HG02642 (cell line): ENCODE results near the gene KLF13.

Experiments
- ATAC-seq: cut with Tn5 transposase; IDR thresholded peaks from one replicate; pipeline ENCODE4 v1.9.1; 2021; ENCODE audit warnings: mild to moderate bottlenecking; ENCODE audit not compliant: unreplicated experiment, poor library complexity

The KLF13 gene

DNA sequence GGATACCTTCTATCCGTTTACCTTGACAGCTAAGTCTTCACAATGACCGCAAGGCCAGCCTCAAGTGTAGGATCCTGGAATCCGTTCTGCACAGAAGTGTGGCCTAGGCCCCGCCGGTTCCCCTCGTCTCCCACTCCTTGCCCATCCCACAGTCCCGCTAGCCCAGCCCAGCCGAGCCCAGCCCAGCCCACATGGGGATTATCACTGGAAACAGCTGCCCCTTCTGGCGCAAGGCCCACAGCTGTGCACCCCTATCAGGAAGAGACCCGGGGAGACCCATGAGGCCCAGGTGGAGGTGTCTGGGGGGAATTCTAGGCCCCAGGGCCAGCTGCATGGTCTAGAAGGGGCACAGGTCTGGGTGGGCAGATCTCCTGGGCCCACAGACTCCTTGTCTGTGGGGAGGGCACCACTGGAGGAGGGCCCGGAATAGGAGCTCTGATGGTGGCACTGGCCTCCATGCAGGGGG lies 27.9 kb upstream of the KLF13 start:
- no peak for ATAC-seq

DNA sequence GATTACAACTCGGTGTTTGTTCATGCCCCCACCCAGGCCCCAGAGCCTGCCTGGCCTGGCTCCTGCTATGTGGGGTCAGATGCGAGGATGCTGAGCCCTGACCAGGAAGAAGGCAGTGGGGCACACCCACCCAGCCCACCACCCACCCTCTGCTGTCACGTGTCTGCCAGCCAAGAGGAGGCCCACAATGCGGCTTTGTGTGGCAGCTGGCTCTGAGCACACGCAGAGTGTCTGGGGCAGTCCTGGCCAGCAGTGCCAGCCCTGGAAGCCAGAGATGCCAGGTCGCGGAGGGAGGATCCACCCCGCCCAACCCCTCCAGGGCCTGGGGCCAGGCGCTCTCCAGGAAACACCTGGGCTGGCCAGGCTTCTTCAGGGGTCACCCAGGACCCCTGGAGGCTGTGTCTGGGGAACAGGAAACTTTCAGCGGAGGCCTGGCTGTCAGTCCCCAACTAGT lies 26.4 kb upstream of the KLF13 start:
- no peak for ATAC-seq

DNA sequence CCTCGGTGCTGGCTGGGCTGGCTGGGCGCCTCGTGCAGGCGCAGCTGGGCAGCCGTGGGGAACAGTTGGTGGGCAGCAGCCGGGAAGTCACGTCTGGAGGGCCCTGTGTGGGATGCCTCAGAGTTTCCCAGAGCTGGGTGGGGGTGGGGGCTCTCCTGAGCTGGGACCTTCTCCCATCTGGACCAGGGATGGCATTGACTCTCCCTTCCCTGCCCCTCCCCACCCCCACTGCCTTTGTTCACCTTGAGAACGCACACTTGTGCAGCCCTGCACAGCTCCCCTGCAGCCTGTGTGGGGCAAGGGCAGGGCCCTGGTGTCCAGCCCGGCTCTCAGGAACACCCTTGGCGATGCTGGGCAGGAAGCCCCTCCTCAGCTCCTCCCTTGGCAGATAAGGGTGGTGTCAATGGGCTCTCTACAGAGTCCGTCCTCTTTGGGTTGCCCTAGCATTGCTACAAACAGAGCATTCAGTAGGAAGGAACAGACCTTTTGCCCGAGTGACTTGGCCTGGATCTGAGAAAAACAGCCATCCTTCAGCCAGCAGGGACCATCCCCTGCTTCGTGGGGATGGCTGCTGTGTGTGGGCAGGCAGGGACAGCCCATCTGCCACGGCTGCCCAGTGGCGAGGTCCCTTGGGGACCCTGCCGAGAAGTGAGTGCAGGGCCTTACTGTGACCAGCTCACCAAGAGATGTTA lies 25.5 kb upstream of the KLF13 start:
- ATAC-seq, result no peak

DNA sequence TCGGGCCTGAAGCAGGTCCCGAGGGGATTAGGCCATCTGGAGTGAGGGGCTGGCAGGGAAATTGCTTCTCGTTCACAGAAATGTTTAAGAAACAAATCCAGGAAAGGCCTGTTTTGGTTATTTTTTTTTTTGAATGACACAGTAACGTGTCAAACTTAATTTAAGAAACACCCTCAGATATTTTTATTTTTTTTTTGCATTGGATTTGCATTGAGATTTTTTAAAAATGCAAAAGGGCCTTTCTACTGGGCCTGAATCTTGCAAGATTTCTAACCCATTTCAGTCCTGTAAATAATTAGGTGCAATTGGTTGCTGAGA lies 25.0 kb upstream of the KLF13 start:
- ATAC-seq, result no peak

DNA sequence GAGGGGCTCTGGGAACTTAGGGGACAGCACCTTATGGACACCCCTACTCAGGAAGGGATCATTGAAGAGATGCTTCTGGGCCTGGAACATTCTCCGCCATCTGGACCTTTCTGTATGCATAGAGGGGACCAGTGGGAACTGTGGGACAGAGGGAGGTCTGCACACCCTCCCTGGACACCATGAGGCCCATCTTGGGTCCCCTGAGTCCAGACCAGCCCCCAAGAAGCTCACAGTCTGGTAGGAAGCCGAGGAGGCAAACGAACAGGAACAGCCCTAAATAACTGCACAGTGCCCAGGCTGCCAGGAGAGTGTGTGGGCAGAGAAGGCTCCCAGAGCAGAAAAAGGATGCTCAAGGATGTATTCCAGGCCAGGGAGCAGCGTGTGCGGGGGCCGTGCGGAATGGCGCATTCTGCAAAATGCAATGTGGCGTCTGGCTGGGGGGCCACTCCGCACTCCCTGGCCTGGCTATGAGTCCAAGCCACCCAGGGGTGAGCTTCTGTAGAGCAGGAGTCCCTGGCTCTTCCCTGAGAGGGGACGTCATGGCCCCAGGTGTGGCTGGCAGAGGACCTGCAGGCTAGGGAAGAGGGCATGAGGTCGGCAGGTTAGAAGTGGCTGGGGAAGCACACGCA lies 24.5 kb upstream of the KLF13 start:
- no peak for ATAC-seq

DNA sequence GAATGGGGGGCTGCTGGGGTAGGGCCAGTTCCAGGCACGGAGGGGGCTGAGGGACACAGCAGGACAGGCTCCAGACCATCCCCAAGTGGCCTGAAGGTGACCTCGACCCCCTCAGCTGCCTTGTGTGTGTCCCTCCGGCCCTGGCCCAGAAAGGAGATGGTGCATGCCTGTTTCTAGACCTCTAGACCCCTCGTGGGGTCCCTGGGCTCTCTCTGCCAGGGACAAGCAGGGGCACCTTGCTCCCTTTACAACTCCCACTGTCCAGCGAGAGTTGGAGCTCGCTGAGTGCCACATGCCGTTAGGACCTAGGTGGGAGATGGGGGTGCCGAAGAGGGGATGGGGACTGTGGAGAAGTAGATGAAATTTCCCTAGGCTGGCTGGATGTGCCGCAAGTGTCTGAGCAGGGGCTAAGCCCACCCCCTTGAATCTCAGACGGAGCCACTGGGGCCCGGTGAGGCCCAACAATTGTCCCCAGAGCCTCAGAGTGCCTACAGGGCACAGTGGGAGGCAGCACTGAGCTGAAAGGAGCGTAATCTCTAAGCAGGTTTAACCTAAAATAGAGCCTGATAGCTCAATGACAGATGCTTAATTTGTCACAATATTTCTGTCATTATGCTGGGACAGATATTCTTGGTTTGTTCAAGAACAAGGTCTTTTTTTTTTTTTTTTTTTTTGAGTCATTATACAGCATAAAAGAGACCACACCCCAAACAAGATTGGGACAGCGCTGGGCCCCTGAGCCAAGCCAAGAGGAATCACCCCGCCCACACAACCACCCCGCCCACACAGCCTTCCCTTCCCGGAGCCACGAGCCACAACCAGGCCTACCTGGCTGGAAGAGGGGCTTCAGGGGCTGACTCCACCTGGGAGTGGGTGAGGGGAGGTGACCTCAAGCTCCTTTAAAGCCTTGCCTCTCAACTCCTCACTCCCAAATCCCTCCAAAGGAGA lies 23.6 kb upstream of the KLF13 start:
- no peak for ATAC-seq

DNA sequence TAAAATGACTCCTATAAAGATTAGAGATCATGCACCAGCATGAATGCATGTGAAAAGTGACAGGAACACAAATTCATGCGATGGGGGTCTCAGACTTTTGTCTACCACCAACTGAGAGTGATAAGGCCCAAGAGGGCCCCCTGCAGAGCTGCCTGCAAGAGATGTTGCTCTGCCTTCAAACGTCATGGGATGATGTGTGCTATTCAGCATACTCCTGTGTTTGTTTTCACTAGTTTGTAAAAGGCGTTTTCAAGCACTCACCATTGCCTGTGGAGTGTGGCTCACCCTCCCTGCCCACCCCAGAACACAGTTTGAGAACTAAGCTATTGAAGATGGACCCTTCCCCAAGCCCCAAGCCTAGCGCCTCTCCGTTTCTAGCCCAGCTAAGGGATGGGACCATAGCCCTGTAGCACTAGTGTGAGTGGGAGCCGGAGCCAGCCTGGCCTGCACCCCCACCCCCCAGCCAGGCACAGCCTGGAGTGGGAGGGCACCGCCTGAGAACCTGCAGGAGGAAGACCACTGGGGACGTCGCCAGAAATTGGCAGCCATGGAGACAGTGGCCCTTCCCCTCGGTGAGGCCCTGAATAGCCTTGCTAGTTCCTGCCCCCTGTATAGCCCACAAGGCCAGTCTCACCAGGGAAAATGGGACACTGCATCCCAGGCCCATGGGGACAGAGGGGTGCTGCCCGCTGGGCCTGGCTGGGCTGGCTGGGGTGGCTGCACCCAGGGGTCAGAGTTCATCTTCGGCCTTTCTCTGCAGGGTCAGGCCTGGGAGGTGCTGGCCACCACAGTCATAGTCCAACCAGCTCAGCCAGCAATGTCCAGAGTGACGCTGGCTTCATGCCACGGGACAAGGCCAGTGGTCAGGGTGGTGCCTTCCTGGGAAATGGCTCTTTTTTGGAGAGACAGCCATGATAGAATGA lies 22.6 kb upstream of the KLF13 start:
- ATAC-seq, result no peak

DNA sequence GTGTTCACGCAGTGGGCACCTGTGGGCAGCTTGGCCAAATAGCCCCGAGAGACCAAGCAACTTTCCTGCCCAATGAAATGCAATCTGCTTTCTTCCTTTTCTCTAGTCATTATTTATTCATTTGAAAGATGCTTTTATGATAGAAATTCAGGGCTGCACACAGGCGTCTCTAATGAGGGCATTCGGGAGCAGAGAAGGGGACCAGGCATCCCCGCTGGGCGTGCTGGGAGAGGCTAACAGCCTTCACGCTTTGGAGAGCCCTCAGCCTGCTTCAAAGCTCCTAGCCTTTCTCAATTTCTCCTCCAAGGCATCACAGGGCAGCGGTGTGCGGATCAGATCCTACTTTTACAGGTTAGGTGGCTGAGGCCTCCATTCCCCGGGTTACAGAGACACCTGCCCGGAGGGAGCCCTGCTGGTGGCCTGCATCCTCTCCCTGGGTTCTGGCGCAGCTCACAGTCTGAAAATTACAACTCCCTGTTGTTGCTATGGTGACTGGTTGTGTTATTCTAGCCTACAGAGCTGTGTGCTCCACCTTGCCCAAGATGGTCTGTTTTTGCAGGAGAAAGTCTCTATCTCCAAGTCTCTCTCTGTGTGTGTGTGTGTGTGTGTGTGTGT lies 21.8 kb upstream of the KLF13 start:
- ATAC-seq, result no peak

DNA sequence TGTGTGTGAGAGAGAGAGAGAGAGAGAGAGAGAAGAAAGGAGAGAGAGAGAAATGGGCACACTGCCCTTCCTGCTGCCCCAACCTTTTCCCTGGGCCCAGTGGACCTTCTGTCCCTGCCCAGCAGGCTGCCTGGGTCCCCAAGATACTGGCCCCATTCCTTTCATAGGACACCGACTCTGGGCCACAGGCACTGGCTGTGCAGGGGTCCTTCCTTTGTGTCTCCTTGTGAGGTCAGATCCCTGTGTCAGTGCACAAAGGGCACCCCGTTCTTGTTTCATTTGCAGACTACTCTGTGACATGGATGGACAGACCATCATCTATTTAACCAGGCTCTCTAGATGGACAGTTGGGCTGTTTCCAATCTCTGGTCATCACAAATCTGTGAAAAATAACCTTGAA lies 21.3 kb upstream of the KLF13 start:
- no peak for ATAC-seq

DNA sequence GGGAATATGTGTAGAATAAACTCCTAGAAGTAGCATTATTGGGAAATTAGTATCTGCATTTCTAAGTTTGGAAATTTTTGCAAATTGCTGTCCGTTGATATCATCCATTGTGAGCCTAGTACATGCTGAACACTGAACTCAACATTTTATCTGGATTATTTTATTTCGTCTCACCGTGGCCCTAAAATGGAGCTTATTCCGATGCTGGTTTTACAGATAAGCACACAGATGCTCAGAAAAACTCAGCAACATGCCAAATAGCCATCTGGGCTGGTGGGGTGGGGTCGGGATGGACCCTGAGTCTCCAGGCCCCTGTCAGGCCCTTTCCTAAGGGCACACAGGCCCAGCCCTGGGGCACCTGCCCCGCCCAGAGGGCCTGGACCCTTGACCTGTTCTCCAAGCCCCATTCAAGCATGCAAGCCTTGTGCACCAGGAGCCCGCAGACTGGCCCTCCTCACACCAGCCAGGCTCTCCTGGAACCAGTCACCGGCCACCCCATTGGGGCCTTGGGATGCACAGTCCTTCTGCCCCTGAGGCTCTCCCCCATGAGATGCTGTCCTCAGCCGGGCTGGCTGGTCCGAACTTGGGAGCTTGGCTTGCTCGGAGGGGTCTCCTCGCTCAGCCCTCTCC lies 20.7 kb upstream of the KLF13 start:
- no peak for ATAC-seq

DNA sequence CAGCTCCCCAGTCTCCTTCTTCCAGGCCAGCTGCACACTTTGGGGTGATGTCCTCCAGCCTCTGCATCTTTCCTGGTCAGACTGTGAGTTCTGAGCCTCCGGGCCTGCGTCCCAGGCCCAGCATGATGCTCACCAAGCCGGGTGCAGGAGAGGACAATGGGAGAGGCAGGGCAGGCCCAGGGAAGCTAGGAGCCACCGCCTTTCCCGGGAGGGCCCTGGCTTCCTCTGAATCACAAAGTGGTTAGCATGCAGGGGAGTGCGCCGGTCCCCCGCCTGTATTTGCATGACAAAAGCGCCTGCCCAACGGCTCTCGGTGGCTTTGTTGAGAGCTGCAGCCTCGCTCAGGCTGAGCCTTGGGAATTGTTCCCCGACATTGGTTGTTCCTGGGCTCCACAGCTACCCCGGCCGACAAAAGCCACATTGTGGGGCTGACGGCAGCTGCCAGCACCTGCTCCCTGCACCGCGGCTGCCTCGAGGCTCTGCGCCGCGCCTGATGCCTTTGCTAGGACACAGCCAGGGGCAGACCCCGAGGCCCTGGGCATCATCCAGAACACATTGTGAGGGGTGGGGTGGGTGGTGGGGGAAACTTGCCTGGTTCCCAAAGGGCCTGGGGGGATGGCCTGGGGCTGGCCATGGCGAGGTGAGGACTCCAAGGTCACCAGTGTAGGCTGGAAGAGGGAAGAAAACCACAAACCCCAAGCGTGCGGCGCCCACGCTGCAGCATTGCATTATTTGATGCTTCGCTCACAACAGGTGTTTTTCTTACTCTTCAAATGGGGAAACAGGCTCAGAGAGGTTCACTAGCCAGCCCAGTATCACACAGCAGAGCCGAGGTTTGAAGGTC lies 20.0 kb upstream of the KLF13 start:
- ATAC-seq, result no peak

DNA sequence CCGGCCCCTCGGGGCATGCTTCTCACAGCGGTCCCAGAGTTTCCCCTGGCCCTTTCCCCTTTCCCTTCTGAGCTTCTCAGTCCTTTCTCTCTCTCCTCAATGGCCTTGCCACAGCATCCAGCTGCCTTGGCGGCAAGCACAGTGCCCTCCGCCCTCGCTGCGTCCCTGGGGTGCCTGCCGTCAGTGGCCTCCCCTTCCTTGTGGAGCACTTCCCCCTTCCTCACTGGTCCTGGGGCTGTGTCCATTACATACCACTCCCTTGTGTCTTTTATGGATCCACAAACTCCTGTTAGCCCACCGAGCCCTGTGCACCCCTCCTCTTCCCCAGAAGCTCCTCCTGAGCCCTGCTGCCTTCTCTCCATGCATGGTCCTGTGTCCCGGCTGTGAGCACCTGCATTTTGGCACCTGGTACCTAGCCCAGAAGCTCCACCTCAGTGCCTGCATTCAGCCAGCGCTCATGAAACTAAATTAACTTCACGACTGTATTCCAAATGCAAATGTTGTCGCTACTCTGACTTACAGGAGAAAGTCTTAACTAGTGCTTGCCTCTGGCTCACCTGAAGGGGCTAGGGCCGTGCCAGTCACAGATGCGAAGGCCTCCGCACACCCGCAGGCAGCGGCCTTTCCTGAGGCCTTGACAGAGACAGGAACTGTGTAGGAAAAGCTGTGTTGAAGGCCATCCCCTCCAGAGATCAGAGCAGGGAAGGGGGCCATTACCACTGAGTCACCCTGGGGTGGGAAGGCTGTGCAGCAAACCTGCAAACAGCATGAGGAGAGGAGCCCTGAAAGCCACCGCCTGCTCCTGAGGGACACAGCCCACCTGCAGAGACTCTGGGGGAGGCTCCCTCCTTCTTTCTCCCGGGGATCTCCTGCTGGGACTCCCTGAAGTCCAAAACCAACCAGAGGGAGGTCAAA lies 19.1 kb upstream of the KLF13 start:
- no peak for ATAC-seq

DNA sequence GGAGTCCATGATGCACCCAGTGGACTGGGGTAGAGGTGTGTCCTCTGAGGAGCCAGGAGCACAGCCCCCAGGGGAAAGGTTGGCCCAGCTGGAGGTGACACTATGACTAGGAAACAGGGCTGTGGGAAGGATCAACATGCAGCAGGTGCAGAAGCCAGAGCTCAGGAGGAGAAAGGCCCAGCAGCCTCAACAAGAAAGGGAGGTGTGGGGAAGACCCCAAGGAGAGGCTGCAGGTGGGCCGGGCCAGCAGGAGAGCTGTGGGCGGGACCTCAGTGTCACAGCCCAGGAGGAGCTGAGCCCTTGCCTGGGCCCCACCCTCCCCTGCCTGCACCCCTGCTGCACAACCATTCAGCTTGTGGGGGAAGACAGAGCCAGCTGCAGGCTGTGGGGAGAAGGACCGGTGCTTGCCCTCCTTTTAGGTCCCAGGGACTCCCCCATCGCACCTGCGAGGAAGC lies 18.4 kb upstream of the KLF13 start:
- ATAC-seq, result no peak

DNA sequence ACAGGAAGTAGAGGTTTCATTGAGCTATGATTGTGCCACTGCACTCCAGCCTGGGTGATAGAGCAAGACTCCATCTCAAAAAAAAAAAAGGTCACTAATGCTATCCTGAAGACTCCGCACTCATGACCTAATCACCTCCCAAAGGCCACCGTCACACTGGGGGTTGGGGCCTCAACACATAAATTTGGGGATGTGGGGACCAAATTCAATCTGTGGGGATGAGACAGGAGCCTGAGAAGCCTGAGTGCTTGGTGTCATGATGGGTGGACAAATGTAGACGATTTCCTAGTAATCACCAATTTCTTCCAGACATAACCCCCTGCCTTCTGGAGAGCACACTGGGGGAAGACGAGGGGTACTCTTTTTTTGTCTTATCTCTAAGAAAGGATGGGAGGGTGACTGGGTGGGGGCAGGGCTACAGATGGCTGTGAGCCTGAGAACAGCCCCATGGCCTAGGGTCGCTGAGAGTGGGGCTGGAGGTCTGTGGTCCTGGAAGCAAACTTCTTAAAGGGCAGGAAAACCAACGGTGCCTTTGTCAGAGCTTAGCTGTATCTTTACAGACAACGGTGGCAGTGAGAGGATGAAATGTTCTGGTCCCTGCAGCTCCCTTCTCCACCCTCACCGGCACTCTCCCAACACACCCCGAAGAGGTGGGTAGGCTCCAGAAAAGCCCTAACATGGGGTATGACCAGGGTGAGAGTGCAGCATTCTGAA lies 16.6 kb upstream of the KLF13 start:
- ATAC-seq, result no peak

DNA sequence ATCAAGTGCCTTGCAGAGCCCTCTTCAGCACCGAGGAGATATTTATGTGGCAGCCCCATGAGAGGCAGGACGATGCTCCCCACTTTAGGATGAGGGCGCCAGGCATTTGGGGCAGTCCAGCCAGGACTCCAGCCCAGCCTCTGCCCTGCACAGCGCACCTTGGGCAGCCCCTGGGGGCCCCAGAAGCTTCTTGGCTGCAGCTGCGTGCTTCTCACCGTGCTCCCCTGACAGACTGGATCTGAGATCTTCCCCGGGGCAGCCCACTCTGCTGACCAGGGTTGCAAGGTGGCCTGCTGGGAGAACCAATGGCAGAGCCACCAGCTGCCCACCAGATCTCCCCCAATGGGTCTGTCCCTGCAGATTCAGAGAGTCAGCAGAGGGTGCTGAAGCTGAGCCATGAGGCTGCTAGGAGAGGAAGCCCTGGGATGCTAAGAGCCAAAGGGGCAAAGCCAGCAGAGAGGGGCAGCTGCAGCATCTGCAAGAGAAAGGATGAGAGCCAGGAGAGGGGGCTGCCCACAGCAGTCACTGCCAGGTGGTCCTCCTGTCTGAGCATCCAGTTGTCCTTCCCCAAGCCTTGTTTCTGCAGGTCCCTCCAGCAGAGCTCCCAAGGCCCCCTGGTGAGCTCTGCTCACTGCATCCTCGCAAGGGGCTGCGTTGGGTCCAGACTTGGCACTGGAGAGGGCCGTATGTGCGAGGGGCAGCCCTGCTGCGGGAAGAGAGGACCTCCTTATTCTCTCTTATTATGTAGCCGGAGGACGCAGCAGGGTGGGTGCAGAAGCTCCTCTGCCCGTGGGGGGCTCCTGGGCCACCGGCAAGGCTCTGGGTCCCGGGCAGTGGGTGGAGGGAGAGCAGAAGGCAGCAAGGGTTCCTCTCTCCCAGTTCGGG lies 14.7 kb upstream of the KLF13 start:
- no peak for ATAC-seq

DNA sequence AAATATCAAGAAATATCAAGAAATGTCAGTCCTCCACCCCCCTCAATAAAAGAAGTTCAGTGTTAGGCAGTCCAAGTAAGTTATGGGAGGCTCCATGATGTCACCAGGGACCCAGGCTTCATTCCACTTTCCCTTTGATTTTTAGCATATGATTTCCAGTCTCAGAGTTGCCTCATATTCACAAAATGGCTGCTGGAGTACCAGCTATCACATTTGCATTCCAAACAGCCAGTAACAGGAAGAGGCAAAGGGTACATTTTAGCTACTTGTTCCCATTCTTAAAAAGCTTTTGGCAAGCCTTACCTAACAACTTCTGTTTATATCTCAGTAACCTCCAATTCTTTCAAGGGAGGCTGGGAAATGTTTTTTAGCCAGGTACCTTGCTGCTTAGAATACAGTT lies 13.4 kb upstream of the KLF13 start:
- no peak for ATAC-seq
